ENCODE measurements around the gene TMEM184B. TPM values are rescaled to one million over a fixed set of nuclear protein-coding genes. Genes with fewer than 3 reads are reported as not detected.

TMEM184B gene
- total and polyA plus RNA-seq, 2 experiments from 2014 or later = 68.8 to 70.3 TPM

- no peak for TF ChIP-seq CTCF (IDR thresholded peaks at IDR 0.05; ENCODE audit: low read depth, low read length)
- no peak overlapping the region for H3K4me3 ChIP-seq
- no peak overlapping the region for H3K27ac ChIP-seq
- no peaks in the 10 kb centered on the region for H3K9me3 ChIP-seq (ENCODE audit: low read depth)
- no peaks in the 10 kb centered on the region for H3K27me3 ChIP-seq
- H3K36me3 ChIP-seq = no peaks in the 10 kb centered on the region
- no peak for DNase-seq (ENCODE audit: low read depth in 1 of 2, low spot score in 1 of 2)
- peaks cover 4% of the 10 kb centered on the region for H3K4me1 ChIP-seq (ENCODE audit: low read depth)
These were observed 95.8 kb downstream of the TMEM184B start for GRCh38 chr22:38177044-38177443.

GRCh38 chr22:38176170-38176741, 96.6 kb downstream of the TMEM184B start:
- Histone ChIP-seq H3K36me3 (no peaks in the 10 kb centered on the region), H3K27me3 (no peaks in the 10 kb centered on the region), H3K27ac (no peak overlapping the region), H3K4me1 (ENCODE audit: low read depth) (peaks cover 4% of the 10 kb centered on the region), H3K4me3 (no peak overlapping the region), H3K9me3 (ENCODE audit: low read depth) (no peaks in the 10 kb centered on the region)
- no peak for TF ChIP-seq CTCF (IDR thresholded peaks at IDR 0.05; ENCODE audit: low read depth, low read length)
- DNase-seq (ENCODE audit: low read depth in 1 of 2, low spot score in 1 of 2) = peak in 1 of 2 donors; percentile 89

GRCh38 chr22:38175206-38176118, 97.3 kb downstream of the TMEM184B start:
- Histone ChIP-seq H3K9me3 (ENCODE audit: low read depth) (no peaks in the 10 kb centered on the region), H3K4me3 (no peak overlapping the region), H3K4me1 (ENCODE audit: low read depth) (no peaks in the 10 kb centered on the region), H3K27ac (no peak overlapping the region), H3K27me3 (no peaks in the 10 kb centered on the region), H3K36me3 (no peaks in the 10 kb centered on the region)
- no peak for DNase-seq (ENCODE audit: low read depth in 1 of 2, low spot score in 1 of 2)
- no peak for TF ChIP-seq CTCF (IDR thresholded peaks at IDR 0.05; ENCODE audit: low read depth, low read length)

GRCh38 chr22:38174626-38175025, 98.2 kb downstream of the TMEM184B start:
- H3K27ac ChIP-seq = no peak overlapping the region
- no peaks in the 10 kb centered on the region for H3K36me3 ChIP-seq
- H3K4me1 ChIP-seq (ENCODE audit: low read depth) = no peaks in the 10 kb centered on the region

GRCh38 chr22:38173641-38173906, 99.2 kb downstream of the TMEM184B start:
- H3K4me3 ChIP-seq = no peak overlapping the region
- no peaks in the 10 kb centered on the region for H3K36me3 ChIP-seq
- no peak overlapping the region for H3K27ac ChIP-seq
- DNase-seq (ENCODE audit: low read depth in 1 of 2, low spot score in 1 of 2) = no peak
- no peak for TF ChIP-seq CTCF (IDR thresholded peaks at IDR 0.05; ENCODE audit: low read depth, low read length)
- H3K4me1 ChIP-seq (ENCODE audit: low read depth) = no peaks in the 10 kb centered on the region
- H3K9me3 ChIP-seq (ENCODE audit: low read depth) = no peaks in the 10 kb centered on the region
- no peaks in the 10 kb centered on the region for H3K27me3 ChIP-seq

More at GRCh38 chr22:38174626-38175025, 98.2 kb downstream of the TMEM184B start:
- Histone ChIP-seq H3K27me3 (no peaks in the 10 kb centered on the region), H3K9me3 (ENCODE audit: low read depth) (no peaks in the 10 kb centered on the region), H3K4me3 (no peak overlapping the region)
- no peak for TF ChIP-seq CTCF (IDR thresholded peaks at IDR 0.05; ENCODE audit: low read depth, low read length)
- no peak for DNase-seq (ENCODE audit: low read depth in 1 of 2, low spot score in 1 of 2)

Measured in cardiac muscle cell (in vitro differentiated cells and primary cell).